Endothelial cell of umbilical vein (primary cell): Measurements from ENCODE around the gene RAB8B. TPM values are rescaled to one million over a fixed set of nuclear protein-coding genes. Genes with fewer than 3 reads are reported as not detected.

Experiments
- BruUV-seq: library from RNA; stranded (reverse); fragments of 400-500 nt; replicated peaks from 2 replicates; lab custom pipeline; 2021; lab: Mats Ljungman, UMichigan
- CTCF ChIA-PET: fragments of 300-600, 350-600 bp; sonication (Branson Sonifier 250); formaldehyde crosslinking; loops from one replicate; lab custom pipeline; 2021; ENCODE audit warnings: antibody characterized with exemption, inconsistent platforms; lab: Charles Lee
- POLR2A ChIA-PET: fragments of 300-600, 350-600 bp; sonication (Branson Sonifier 250); formaldehyde crosslinking; loops from one replicate; lab custom pipeline; 2021; ENCODE audit warnings: antibody characterized with exemption, inconsistent platforms; lab: Charles Lee
- DNase-seq: peaks from one replicate; pipeline ENCODE4 v3.0.0-alpha.2; 2011; ENCODE audit warnings: low read depth, low spot score
- FAIRE-seq: peaks from 2 replicates; lab custom pipeline; 2011; peaks lifted over from hg19 to GRCh38; lab: Jason Lieb, UNC
- H2AFZ ChIP-seq: 2 replicates; pipeline ENCODE4 v1.6.0; 2012; ENCODE audit warnings: low read depth, low read length, control low read depth, inconsistent platforms
- H3K27ac ChIP-seq: 2 replicates; pipeline ENCODE4 v1.5.1; 2011; ENCODE audit warnings: low read depth, mild to moderate bottlenecking, control low read depth, low read length, moderate library complexity; ENCODE audit not compliant: insufficient read depth
- H3K27me3 ChIP-seq, 2 experiments: 2 replicates each; pipeline versions ENCODE4 v1.6.0 to v1.6.1; 2011; ENCODE audit warnings: low read length in 2 of 2, mixed read lengths in 1 of 2; ENCODE audit not compliant: control insufficient read depth in 2 of 2, insufficient read depth in 2 of 2
- H3K36me3 ChIP-seq, 2 experiments: 2 replicates in 1 of 2; 3 replicates in 1 of 2; pipeline ENCODE4 v1.5.1; 2011; ENCODE audit warnings: low read length in 2 of 2, mild to moderate bottlenecking in 1 of 2, moderate library complexity in 1 of 2; ENCODE audit not compliant: control insufficient read depth in 2 of 2, insufficient read depth in 2 of 2; ENCODE audit errors: extremely low read depth in 1 of 2
- H3K4me1 ChIP-seq: 3 replicates; pipeline ENCODE4 v1.5.1; 2011; ENCODE audit warnings: mild to moderate bottlenecking, low read length; ENCODE audit not compliant: control insufficient read depth, insufficient read depth; ENCODE audit errors: extremely low read depth
- H3K4me2 ChIP-seq: 2 replicates; pipeline ENCODE4 v1.6.1; 2011; ENCODE audit warnings: low read length, control low read depth, mixed read lengths; ENCODE audit not compliant: insufficient read depth
- H3K4me3 ChIP-seq, 3 experiments: fragments of 200-600 bp in 1 of 3; sonication (generic), shearing (Covaris generic) in 1 of 3; replicated peaks in 1 of 3; 2 replicates each; pipeline ENCODE4 v1.5.1; 2011 to 2016; ENCODE audit warnings: control low read depth in 3 of 3, low read length in 3 of 3, mild to moderate bottlenecking in 2 of 3, inconsistent platforms in 1 of 3, low read depth in 1 of 3, moderate library complexity in 1 of 3; ENCODE audit not compliant: insufficient read depth in 1 of 3
- H3K79me2 ChIP-seq: 2 replicates; pipeline ENCODE4 v1.6.0; 2012; ENCODE audit warnings: low read length, inconsistent platforms; ENCODE audit not compliant: control insufficient read depth, insufficient read depth
- H3K9ac ChIP-seq: replicated peaks from 2 replicates; pipeline ENCODE3; 2011; ENCODE audit warnings: low read length, control low read depth; ENCODE audit not compliant: insufficient read depth; ENCODE audit errors: extremely low read depth
- H3K9me1 ChIP-seq: replicated peaks from 3 replicates; pipeline ENCODE4 v1.6.0; 2011; ENCODE audit warnings: mild to moderate bottlenecking, low read length; ENCODE audit not compliant: control insufficient read depth, insufficient read depth; ENCODE audit errors: extremely low read depth
- H3K9me3 ChIP-seq: replicated peaks from 2 replicates; pipeline ENCODE4 v1.5.1; 2012; ENCODE audit warnings: low read length, inconsistent platforms; ENCODE audit not compliant: control insufficient read depth, insufficient read depth
- H4K20me1 ChIP-seq: replicated peaks from 2 replicates; pipeline ENCODE3; 2011; ENCODE audit warnings: mild to moderate bottlenecking, low read length; ENCODE audit not compliant: control insufficient read depth, insufficient read depth; ENCODE audit errors: extremely low read depth
- CTCF ChIP-seq, 2 donors: IDR thresholded peaks; 1 replicate in 1 of 2; 2 replicates in 1 of 2; pipeline ENCODE4 v1.5.1; 2011; ENCODE audit warnings: low read length in 2 of 2, mild to moderate bottlenecking in 2 of 2, moderate library complexity in 2 of 2, control low read depth in 1 of 2, inconsistent platforms in 1 of 2, low read depth in 1 of 2; ENCODE audit not compliant: insufficient read depth in 1 of 2; ENCODE audit errors: extremely low read depth in 1 of 2
- EZH2 ChIP-seq: IDR thresholded peaks from 2 replicates; pipeline ENCODE4 v1.6.1; 2012; ENCODE audit warnings: borderline replicate concordance, low read depth, mild to moderate bottlenecking, moderate library complexity, low read length, inconsistent platforms; ENCODE audit not compliant: severe bottlenecking
- FOS ChIP-seq: IDR thresholded peaks from 2 replicates; pipeline ENCODE4 v1.6.1; 2011; ENCODE audit warnings: mild to moderate bottlenecking, low read length, moderate library complexity, borderline replicate concordance; ENCODE audit not compliant: insufficient read depth
- GATA2 ChIP-seq: IDR thresholded peaks from 2 replicates; pipeline ENCODE4 v1.7.0; 2011; ENCODE audit warnings: low read depth, mild to moderate bottlenecking, moderate library complexity, mixed read lengths, low read length; ENCODE audit not compliant: insufficient read length, insufficient read depth
- JUN ChIP-seq: IDR thresholded peaks from 2 replicates; pipeline ENCODE4 v1.6.1; 2011; ENCODE audit warnings: borderline replicate concordance, low read depth; ENCODE audit not compliant: insufficient read length, insufficient read depth
- MAX ChIP-seq: IDR thresholded peaks from 2 replicates; pipeline ENCODE4 v1.6.1; 2011; ENCODE audit not compliant: insufficient read depth, insufficient read length
- MYC ChIP-seq: IDR thresholded peaks from one replicate; pipeline ENCODE4 v1.6.1; 2011; ENCODE audit warnings: mild to moderate bottlenecking, low read depth, low read length
- POLR2A ChIP-seq: IDR thresholded peaks from 2 replicates; pipeline ENCODE4 v1.6.1; 2012; ENCODE audit warnings: low read depth, mild to moderate bottlenecking, control low read depth, low read length
- POLR2AphosphoS5 ChIP-seq: IDR thresholded peaks from 2 replicates; pipeline ENCODE4 v1.6.1; 2012; ENCODE audit warnings: low read depth, mild to moderate bottlenecking, control low read depth, low read length, moderate library complexity; ENCODE audit not compliant: insufficient read depth
- dilution Hi-C: fragments of 300-500 bp; cut with MboI; formaldehyde crosslinking; loops from one replicate; pipeline ENCODE4 v1.15.0; 2019; ENCODE audit warnings: low sequenced_read_pairs; ENCODE audit not compliant: extremely low pct_ligation_motif_present
- intact Hi-C: fragments of 100-400 bp; cut with micrococcal nuclease; formaldehyde crosslinking; loops from one replicate; pipeline ENCODE4 v1.10.0; 2022
- polyA plus RNA-seq, 4 experiments: library from polyadenylated mRNA; depleted of rRNA in 3 of 4; stranded (reverse) in 3 of 4; unstranded in 1 of 4; fragments of >200 nt; gene quantifications; 2 replicates each; pipeline versions ENCODE4 v1.2.1 to v1.2.3, GENCODE V29; 2011 to 2012; ENCODE audit warnings: missing spikeins in 1 of 4
- total RNA-seq: library from RNA; stranded (reverse); gene quantifications from 2 replicates; pipeline ENCODE4 v1.2.3, GENCODE V29; 2021

Gene RAB8B
- total and polyA plus RNA-seq, 2 donors (not counting 3 experiments of a cell fraction or from before 2014, with no cell fraction given), result 10.4 to 52.5 TPM

DNA sequence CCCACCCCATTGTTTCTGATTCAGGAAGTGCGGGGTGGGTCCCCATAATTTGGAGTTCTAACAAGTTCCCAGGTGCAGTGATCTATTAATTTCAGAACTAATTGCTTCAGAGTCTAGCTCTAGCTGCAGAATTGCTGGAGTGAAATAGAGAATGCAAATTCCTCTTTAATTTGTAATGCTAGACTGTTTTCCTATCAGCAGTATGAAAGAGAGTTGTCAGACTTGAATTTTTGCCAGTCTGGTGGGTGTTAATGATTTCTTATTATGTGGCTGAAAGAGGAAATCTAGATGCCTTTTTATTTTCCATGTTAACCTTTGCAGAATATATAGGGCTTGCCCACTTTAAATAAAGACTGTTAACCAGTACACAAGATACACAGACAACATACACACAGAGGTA is 111.7 kb downstream of the RAB8B start:
- Histone ChIP-seq H3K9me1 (no peaks in the 10 kb centered on the region), H3K79me2 (no peaks in the 10 kb centered on the region), H3K36me3 (peaks cover 0 to 6% of the 10 kb centered on the region in 2 experiments), H3K4me2 (no peak overlapping the region), H3K9me3 (no peaks in the 10 kb centered on the region), H3K4me1 (no peaks in the 10 kb centered on the region), H3K9ac (no peak overlapping the region), H3K4me3 (no peak overlapping the region), H4K20me1 (no peaks in the 10 kb centered on the region), H3K27me3 (no peaks in the 10 kb centered on the region), H3K27ac (no peak overlapping the region), H2AFZ (no peak overlapping the region)
- CTCF ChIA-PET, result no interaction called here
- BruUV-seq, result no TSS peak
- dilution Hi-C loops (no loop called here), intact Hi-C loops (no loop called here)
- POLR2A ChIA-PET, result no interaction called here
- TF ChIP-seq GATA2, result no peak
- TF ChIP-seq POLR2AphosphoS5, result no peak
- no peak for TF ChIP-seq POLR2A
- no peak for TF ChIP-seq FOS
- TF ChIP-seq CTCF (IDR thresholded peaks at IDR 0.05; ENCODE audit: extremely low read depth in 1 of 2, insufficient read depth in 1 of 2, low read depth in 1 of 2, low read length in 2 of 2), result no peak
- no peak for TF ChIP-seq JUN
- no peak for TF ChIP-seq MAX
- no peak for TF ChIP-seq EZH2
- no peak for TF ChIP-seq MYC
- DNase-seq (peak; percentile 28), FAIRE-seq (peak; percentile 40)
